IMR-90 (cell line): ENCODE results near the gene SULT1E1.

Source experiments
- BHLHE40 ChIP-seq: fragments of 150-350 bp; IDR thresholded peaks from 2 replicates; pipeline ENCODE4 v1.6.1; 2016; ENCODE audit warnings: mild to moderate bottlenecking, low read depth, low read length
- CEBPB ChIP-seq: IDR thresholded peaks from 2 replicates; pipeline ENCODE4 v1.6.1; 2012; ENCODE audit warnings: low read depth, low read length, improper control_type of control experiment
- FOS ChIP-seq: fragments of 150-350 bp; IDR thresholded peaks from 2 replicates; pipeline ENCODE4 v1.6.1; 2016; ENCODE audit warnings: low read depth, low read length
- MAFK ChIP-seq: IDR thresholded peaks from 2 replicates; pipeline ENCODE4 v1.6.1; 2012; ENCODE audit warnings: low read depth, low read length, improper control_type of control experiment
- MXI1 ChIP-seq: IDR thresholded peaks from 2 replicates; pipeline ENCODE4 v1.6.1; 2012; ENCODE audit warnings: low read depth, mild to moderate bottlenecking, low read length, moderate library complexity, borderline replicate concordance
- NFE2L2 ChIP-seq: fragments of 150-350 bp; IDR thresholded peaks from 2 replicates; pipeline ENCODE4 v1.6.1; 2016; ENCODE audit warnings: low read depth, mild to moderate bottlenecking, low read length
- POLR2A ChIP-seq: IDR thresholded peaks from 2 replicates; pipeline ENCODE4 v1.6.1; 2012; ENCODE audit warnings: mild to moderate bottlenecking, low read depth, low read length
- RAD21 ChIP-seq: IDR thresholded peaks from 2 replicates; pipeline ENCODE4 v1.6.1; 2012; ENCODE audit warnings: low read length, improper control_type of control experiment
- RCOR1 ChIP-seq: IDR thresholded peaks from 2 replicates; pipeline ENCODE4 v1.6.1; 2012; ENCODE audit warnings: mild to moderate bottlenecking, low read length, improper control_type of control experiment; ENCODE audit not compliant: insufficient replicate concordance
- RFX5 ChIP-seq: IDR thresholded peaks from 2 replicates; pipeline ENCODE4 v1.8.0; 2012; ENCODE audit warnings: low read depth, mild to moderate bottlenecking, low read length, moderate library complexity
- SMC3 ChIP-seq: fragments of 150-350 bp; IDR thresholded peaks from 2 replicates; pipeline ENCODE4 v1.6.1; 2016; ENCODE audit warnings: low read depth, mild to moderate bottlenecking, antibody characterized with exemption, low read length, moderate library complexity
- TF ChIP-seq, protein P1 (sequence below): conservative IDR thresholded peaks from 2 replicates; pipeline ENCODE4 v1.5.1; 2012; ENCODE audit warnings: mild to moderate bottlenecking, low read depth, low read length, improper control_type of control experiment
- TF ChIP-seq, protein P2 (sequence below): fragments of 150-350 bp; IDR thresholded peaks from 2 replicates; pipeline ENCODE4 v1.6.1; 2017; ENCODE audit warnings: mild to moderate bottlenecking, antibody characterized with exemption, low read length, low read depth
- TF ChIP-seq, protein P3 (sequence below): fragments of 150-350 bp; IDR thresholded peaks from 2 replicates; pipeline ENCODE4 v1.6.1; 2016; ENCODE audit warnings: low read depth, mild to moderate bottlenecking, low read length, moderate library complexity, borderline replicate concordance

DNA sequence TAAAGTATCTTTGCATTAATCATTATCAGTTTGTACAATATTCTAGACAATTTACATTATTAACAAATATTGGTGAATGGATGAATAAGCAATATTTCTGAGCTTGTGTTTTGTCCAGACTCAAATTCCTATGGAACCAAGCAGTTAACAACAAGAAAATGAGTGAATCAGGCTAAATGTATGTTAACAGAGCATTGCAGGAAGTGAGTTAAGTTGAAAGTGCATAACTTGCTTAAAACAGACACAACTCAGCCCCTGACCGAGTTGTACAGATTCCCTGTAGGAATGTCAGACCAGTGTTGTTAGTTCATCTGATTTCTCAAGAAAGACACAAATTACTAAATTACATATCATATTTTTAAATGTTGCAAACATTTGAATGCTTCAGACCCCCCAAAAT is 47.2 kb upstream of the SULT1E1 start:
- TF ChIP-seq, protein P1, sequence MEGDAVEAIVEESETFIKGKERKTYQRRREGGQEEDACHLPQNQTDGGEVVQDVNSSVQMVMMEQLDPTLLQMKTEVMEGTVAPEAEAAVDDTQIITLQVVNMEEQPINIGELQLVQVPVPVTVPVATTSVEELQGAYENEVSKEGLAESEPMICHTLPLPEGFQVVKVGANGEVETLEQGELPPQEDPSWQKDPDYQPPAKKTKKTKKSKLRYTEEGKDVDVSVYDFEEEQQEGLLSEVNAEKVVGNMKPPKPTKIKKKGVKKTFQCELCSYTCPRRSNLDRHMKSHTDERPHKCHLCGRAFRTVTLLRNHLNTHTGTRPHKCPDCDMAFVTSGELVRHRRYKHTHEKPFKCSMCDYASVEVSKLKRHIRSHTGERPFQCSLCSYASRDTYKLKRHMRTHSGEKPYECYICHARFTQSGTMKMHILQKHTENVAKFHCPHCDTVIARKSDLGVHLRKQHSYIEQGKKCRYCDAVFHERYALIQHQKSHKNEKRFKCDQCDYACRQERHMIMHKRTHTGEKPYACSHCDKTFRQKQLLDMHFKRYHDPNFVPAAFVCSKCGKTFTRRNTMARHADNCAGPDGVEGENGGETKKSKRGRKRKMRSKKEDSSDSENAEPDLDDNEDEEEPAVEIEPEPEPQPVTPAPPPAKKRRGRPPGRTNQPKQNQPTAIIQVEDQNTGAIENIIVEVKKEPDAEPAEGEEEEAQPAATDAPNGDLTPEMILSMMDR, result no peak
- no peak for TF ChIP-seq CEBPB
- TF ChIP-seq, protein P2, sequence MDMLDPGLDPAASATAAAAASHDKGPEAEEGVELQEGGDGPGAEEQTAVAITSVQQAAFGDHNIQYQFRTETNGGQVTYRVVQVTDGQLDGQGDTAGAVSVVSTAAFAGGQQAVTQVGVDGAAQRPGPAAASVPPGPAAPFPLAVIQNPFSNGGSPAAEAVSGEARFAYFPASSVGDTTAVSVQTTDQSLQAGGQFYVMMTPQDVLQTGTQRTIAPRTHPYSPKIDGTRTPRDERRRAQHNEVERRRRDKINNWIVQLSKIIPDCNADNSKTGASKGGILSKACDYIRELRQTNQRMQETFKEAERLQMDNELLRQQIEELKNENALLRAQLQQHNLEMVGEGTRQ, result no peak
- TF ChIP-seq POLR2A, result no peak
- no peak for TF ChIP-seq MXI1
- no peak for TF ChIP-seq RCOR1
- TF ChIP-seq NFE2L2, result no peak
- no peak for TF ChIP-seq RFX5
- no peak for TF ChIP-seq SMC3
- no peak for TF ChIP-seq BHLHE40
- TF ChIP-seq RAD21, result no peak
- TF ChIP-seq, protein P3, sequence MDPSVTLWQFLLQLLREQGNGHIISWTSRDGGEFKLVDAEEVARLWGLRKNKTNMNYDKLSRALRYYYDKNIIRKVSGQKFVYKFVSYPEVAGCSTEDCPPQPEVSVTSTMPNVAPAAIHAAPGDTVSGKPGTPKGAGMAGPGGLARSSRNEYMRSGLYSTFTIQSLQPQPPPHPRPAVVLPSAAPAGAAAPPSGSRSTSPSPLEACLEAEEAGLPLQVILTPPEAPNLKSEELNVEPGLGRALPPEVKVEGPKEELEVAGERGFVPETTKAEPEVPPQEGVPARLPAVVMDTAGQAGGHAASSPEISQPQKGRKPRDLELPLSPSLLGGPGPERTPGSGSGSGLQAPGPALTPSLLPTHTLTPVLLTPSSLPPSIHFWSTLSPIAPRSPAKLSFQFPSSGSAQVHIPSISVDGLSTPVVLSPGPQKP, result no peak
- no peak for TF ChIP-seq MAFK
- TF ChIP-seq FOS, result no peak
